H1 (cell line): ENCODE measurements around the gene ACOX1. TPM values are rescaled to one million over a fixed set of nuclear protein-coding genes. Genes with fewer than 3 reads are reported as not detected.

ENCODE experiments used
- ASH2L ChIP-seq: fragments of 200-600, 300-600 bp; sonication (generic); IDR thresholded peaks from one replicate; pipeline ENCODE4 v1.7.1; 2017; ENCODE audit warnings: low read length
- CHD7 ChIP-seq: fragments of 300-600 bp; sonication (generic); IDR thresholded peaks from 2 replicates; pipeline ENCODE4 v1.7.1; 2012; ENCODE audit warnings: low read length, moderate library complexity, mild to moderate bottlenecking, inconsistent platforms; ENCODE audit not compliant: insufficient replicate concordance
- CREB1 ChIP-seq: IDR thresholded peaks from 2 replicates; pipeline ENCODE4 v1.6.1; 2012; ENCODE audit warnings: inconsistent platforms
- KDM4A ChIP-seq: IDR thresholded peaks from one replicate; pipeline ENCODE4 v1.7.1; 2012; ENCODE audit warnings: low read depth, mild to moderate bottlenecking, moderate library complexity, low read length, inconsistent platforms; ENCODE audit not compliant: severe bottlenecking
- POLR2A ChIP-seq, 2 experiments: IDR thresholded peaks; 1 replicate in 1 of 2; 2 replicates in 1 of 2; pipeline ENCODE4 v1.6.1; 2011; ENCODE audit warnings: low read depth in 2 of 2, low read length in 2 of 2, mild to moderate bottlenecking in 2 of 2; ENCODE audit errors: control extremely low read depth in 1 of 2
- RBBP5 ChIP-seq: IDR thresholded peaks from 2 replicates; pipeline ENCODE4 v1.7.1; 2012; ENCODE audit warnings: low read depth, mild to moderate bottlenecking, inconsistent platforms, low read length, moderate library complexity, borderline replicate concordance
- TBP ChIP-seq: IDR thresholded peaks from 2 replicates; pipeline ENCODE4 v1.6.1; 2011; ENCODE audit warnings: low read depth, low read length, improper control_type of control experiment
- polyA plus RNA-seq, 7 experiments: library from polyadenylated mRNA; depleted of rRNA in 3 of 7; stranded (reverse) in 5 of 7; unstranded in 2 of 7; fragments of >200 nt in 5 of 7; fragments of 200-250 nt in 2 of 7; gene quantifications; 1 replicate in 5 of 7; 2 replicates in 1 of 7; 4 replicates in 1 of 7; pipeline versions ENCODE4 v1.2.1 to v1.2.3, GENCODE V29; 2011 to 2013; ENCODE audit warnings: missing spikeins in 2 of 7, mixed read lengths in 2 of 7
- total RNA-seq: library from RNA; stranded (reverse); fragmentation: NEBNext Ultra II Directional; extraction: Animal tissue kit (Norgen Biotek cat#: 25700); gene quantifications from 2 replicates; pipeline ENCODE4 v1.2.1, GENCODE V29; 2021

ACOX1 gene
- total and polyA plus RNA-seq, 2 of the 8 experiments (the other 6 are each of a cell fraction or from before 2014, with no cell fraction given), result 10.5 to 30.4 TPM

- no peak for TF ChIP-seq CHD7
- TF ChIP-seq TBP, result no peak
- TF ChIP-seq ASH2L, result no peak
- TF ChIP-seq CREB1, result no peak
- no peak for TF ChIP-seq POLR2A (IDR thresholded peaks at IDR 0.05; ENCODE audit: control extremely low read depth in 1 of 2, low read depth in 2 of 2, low read length in 2 of 2)
- TF ChIP-seq KDM4A, result no peak
- no peak for TF ChIP-seq RBBP5
These were observed 44.9 kb upstream of the ACOX1 start (continued) for GRCh38 chr17:76023900-76024237.
